Erythroblast (primary cell): ENCODE measurements around the gene BRF1.

Experiments used
- GATA1 ChIP-seq: IDR thresholded peaks from 2 replicates; pipeline ENCODE4 v1.6.1; 2011; ENCODE audit warnings: low read depth, mild to moderate bottlenecking, control low read depth, low read length, moderate library complexity
- POLR2A ChIP-seq: IDR thresholded peaks from 2 replicates; pipeline ENCODE4 v1.6.1; 2011; ENCODE audit warnings: mild to moderate bottlenecking, low read length

GRCh38 chr14:105185001-105185400 lies 115.8 kb downstream of the BRF1 start:
- TF ChIP-seq POLR2A (no peak), GATA1 (no peak)
